Hematopoietic multipotent progenitor cell treated with erythropoietin and hydrocortisone succinate and interleukin-3 and kit ligand, for 8 days (in vitro differentiated cells): ENCODE results near the gene CYP24A1.
A peak's percentile ranks its signal among the peaks of the same experiment; 100 is the strongest.

ENCODE experiments used
- DNase-seq: peaks from one replicate; pipeline ENCODE4 v3.0.0-alpha.2; 2015

Gene CYP24A1

GRCh38 chr20:54201268-54201846 is 27.6 kb upstream of the CYP24A1 start:
- no peak for DNase-seq

GRCh38 chr20:54200487-54201267 is 26.9 kb upstream of the CYP24A1 start:
- no peak for DNase-seq

DNA sequence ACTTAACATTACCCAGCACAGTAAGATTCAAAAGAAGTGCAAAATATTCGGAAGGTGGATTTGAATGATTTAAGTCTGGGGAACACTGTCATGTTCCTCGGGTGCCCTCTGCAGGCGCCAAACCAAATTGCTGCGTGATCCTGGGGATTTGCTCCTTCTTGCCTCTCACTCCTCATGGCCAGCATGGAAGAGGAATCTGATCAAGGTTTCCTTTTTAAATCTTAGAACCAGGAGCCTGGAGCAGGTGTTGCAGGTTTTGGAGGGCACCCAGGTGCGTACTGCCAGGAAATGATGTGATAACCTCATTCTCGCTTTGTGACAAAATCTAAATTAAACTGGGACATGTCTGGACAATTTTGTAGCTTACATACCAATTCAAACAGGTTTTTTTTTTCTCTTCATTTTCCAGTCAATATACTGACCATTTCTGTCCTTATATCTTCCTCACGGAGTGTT is 26.0 kb upstream of the CYP24A1 start:
- peak; percentile 84 for DNase-seq

GRCh38 chr20:54199283-54199682 is 25.5 kb upstream of the CYP24A1 start:
- DNase-seq = no peak

- peak; percentile 63 for DNase-seq
Measured at GRCh38 chr20:54197621-54198604, 24.1 kb upstream of the CYP24A1 start.

- DNase-seq = no peak
Measured at GRCh38 chr20:54195483-54196472, 22.0 kb upstream of the CYP24A1 start.

DNA sequence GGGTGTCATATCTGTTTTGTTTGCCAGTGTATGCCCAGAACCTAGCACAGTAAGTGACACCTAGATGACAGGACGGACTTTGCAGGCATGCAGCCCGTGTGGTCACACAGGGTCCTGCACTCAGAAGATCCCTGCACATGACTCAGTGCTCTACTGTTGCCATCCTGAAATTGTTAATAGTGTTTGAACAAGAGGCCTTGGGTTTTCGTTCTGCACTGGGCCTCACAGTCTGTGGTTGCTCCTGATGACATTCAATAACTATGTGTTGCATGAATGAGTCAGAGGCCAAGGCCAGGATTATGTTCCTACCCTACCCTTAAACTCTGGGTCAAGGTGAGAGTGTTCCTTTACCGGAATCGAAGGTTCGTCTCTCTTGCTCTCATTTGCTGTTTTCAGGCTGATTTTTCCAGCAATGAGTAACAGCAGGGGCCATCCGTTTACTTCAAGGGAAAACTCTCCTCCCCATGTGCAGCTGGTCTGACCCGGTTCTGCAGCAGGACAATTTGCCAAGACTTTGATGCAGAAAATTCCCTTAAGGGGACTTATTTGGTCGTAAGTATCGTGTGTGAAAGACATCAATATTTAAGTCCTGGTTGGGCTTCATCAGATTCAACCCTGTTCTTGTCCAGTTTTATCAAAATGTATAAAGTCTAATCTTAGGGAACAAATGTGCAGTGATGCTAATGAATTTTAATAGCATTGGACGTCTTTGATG is 21.1 kb upstream of the CYP24A1 start:
- no peak for DNase-seq

- no peak for DNase-seq
Measured at GRCh38 chr20:54193817-54194216, 20.0 kb upstream of the CYP24A1 start.

- no peak for DNase-seq
Measured at GRCh38 chr20:54190217-54190616, 16.4 kb upstream of the CYP24A1 start.

GRCh38 chr20:54189630-54190029 is 15.8 kb upstream of the CYP24A1 start:
- no peak for DNase-seq

GRCh38 chr20:54188132-54188849 is 14.5 kb upstream of the CYP24A1 start:
- no peak for DNase-seq

DNA sequence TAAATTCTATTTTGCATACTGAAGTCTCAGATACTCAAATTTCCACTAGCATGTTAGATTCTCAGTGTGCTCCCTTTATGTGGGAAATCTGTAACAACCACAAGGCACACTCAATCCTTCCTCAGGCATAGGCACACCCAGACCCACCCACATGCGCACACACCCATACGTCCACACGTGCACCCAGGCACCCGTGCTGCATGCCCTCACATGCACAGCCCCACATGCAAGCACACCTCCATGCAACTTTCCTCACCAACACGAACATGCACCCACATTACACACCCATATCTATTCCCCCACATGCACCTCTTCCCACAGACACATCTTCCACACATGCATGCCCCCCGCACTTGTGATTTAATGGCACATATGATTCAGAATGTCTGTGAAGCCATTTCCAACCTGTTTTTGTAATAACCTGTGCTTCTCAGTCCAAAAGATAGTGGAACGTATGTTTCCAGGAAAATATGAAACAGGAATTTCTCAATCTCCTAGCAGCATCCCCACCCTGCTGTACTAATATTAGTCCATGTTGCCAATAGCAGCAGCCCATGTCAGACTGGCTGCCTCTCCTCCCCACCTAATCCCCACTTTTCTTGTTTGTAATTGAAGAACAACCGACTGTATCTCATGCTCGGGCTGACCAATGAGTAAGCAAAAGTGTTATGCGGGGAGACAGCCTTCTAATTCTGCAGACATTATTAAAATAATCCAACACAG is 11.3 kb upstream of the CYP24A1 start:
- DNase-seq = no peak

GRCh38 chr20:54184071-54184470 is 10.3 kb upstream of the CYP24A1 start:
- no peak for DNase-seq

- no peak for DNase-seq
Measured at GRCh38 chr20:54180931-54181330, 7.1 kb upstream of the CYP24A1 start.

- no peak for DNase-seq
Measured at GRCh38 chr20:54179946-54180345, 6.2 kb upstream of the CYP24A1 start.

DNA sequence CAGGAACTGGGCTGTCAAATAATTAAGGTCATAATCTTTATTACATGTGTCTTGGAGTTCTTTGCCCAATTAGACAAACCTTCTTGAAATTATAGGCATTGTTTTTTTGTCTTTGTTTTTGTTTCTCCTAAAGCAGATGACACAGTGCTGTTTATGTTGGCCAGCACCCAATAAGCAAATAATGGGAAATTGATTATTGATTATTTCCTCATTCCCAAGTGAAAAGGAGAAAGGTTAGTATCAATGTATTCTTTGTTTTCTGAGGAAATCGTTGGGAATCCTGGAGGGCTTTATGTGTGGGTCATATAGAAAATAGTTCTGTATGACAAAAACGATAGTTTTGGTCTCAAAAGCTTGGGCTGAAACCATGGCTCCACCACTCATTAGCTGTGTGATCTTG is 4.5 kb upstream of the CYP24A1 start:
- DNase-seq = no peak

- DNase-seq = no peak
Measured at GRCh38 chr20:54177378-54177777, 3.6 kb upstream of the CYP24A1 start.

DNA sequence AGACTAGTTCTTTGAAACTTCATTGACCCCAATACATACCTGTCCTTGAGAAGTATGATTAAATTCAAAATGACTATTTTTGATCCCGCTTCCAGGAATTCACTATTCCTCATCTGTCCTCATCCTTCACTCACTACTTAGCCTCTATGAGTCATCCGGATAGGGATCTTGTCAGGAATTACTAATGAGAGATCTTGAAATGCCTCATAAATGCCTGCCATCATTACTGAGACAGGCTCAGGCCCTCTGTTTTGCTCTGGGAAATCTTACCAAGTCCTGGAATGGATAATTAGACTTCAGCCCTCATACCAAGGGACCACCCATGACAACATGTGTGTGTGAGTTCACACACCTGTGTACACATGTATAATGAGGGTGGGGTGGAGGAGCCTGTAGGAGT is 2.8 kb upstream of the CYP24A1 start:
- no peak for DNase-seq

- no peak for DNase-seq
Measured at GRCh38 chr20:54174457-54175175, 830 bp upstream of the CYP24A1 start.
